ENCODE measurements around the gene ATP1A4. TPM values are rescaled to one million over a fixed set of nuclear protein-coding genes. Genes with fewer than 3 reads are reported as not detected.
A peak's percentile ranks its signal among the peaks of the same experiment; 100 is the strongest.

Gene ATP1A4
- total and polyA plus RNA-seq, 2 of the 13 experiments (the other 11 are each of a cell fraction or from before 2014, with no cell fraction given): not detected

GRCh38 chr1:160105155-160105554 lies 46.2 kb upstream of the ATP1A4 start (continued):
- TF ChIP-seq NFAT5 (CRISPR knock-in tag; IDR thresholded peaks at IDR 0.05) (no peak), ZNF619 (CRISPR knock-in tag; IDR thresholded peaks at IDR 0.05) (no peak)

GRCh38 chr1:160107512-160107911 lies 43.9 kb upstream of the ATP1A4 start:
- Histone ChIP-seq H3K4me3 (replicated peaks in 1 of 3; ENCODE audit: insufficient read depth in 1 of 3, low read depth in 2 of 3, low read length in 3 of 3) (no peak overlapping the region), H3K27me3 (ENCODE audit: control insufficient read depth in 1 of 2, insufficient read depth in 2 of 2, low read length in 2 of 2) (no peaks in the 10 kb centered on the region), H3K36me3 (replicated peaks in 1 of 2; ENCODE audit: control insufficient read depth in 1 of 2, insufficient read depth in 2 of 2, low read length in 2 of 2) (no peaks in the 10 kb centered on the region; a peak in 1 of 5 replicates), H3K4me1 (ENCODE audit: insufficient read depth, low read length) (peaks cover 75% of the 10 kb centered on the region), H3K9me3 (ENCODE audit: low read length) (no peaks in the 10 kb centered on the region), H4K20me1 (ENCODE audit: insufficient read depth, low read length) (no peaks in the 10 kb centered on the region), H3K9ac (ENCODE audit: insufficient read depth, low read depth, low read length) (no peak overlapping the region), H3K79me2 (ENCODE audit: insufficient read depth, low read length) (no peaks in the 10 kb centered on the region), H3K27ac (ENCODE audit: extremely low read length, insufficient read depth, low read length) (no peak overlapping the region), H2AFZ (ENCODE audit: low read length) (no peak overlapping the region), H3K4me2 (ENCODE audit: low read depth, low read length) (no peak overlapping the region)
- CTCF ChIA-PET (ENCODE audit: low intra/inter-chr PET ratio, low total read pairs): no interaction called here
- intact Hi-C loops (cut with micrococcal nuclease; ENCODE audit: unreplicated experiment) (no loop called here), in situ Hi-C loops (cut with HindIII; ENCODE audit: extremely low pct_ligation_motif_present, low pct_unique_long_range_greater_than_20kb) (loop anchor here (10.0 kb wide), 1 partner anchor 107 kb away; no protein-coding TSS in a partner anchor)
- FAIRE-seq (no peak), ATAC-seq (no peak), DNase-seq (ENCODE audit: low spot score) (no peak)
- WGBS (ENCODE audit: low lambda C conversion rate): 100% methylated on average over 1 of the region's 1 CpG
- TF ChIP-seq ZNF629 (CRISPR knock-in tag; conservative IDR thresholded peaks at IDR 0.05) (peak; percentile 62), MATR3 (CRISPR knock-in tag; IDR thresholded peaks at IDR 0.05) (no peak)
- POLR2A ChIA-PET: no interaction called here
- BruUV-seq (replicated peaks): no TSS peak

Measured in HepG2 (cell line).